ENCODE data around the gene KIF4A. TPM values are rescaled to one million over a fixed set of nuclear protein-coding genes. Genes with fewer than 3 reads are reported as not detected.

KIF4A gene
- total RNA-seq, 2 experiments from 2014 or later: 29.9 to 40.7 TPM

- intact Hi-C loops (cut with micrococcal nuclease; ENCODE audit: unreplicated experiment): no loop called here
- BruUV-seq (replicated peaks): no TSS peak
- Histone ChIP-seq H3K9me2 (ENCODE audit: insufficient read depth, low read length) (no peaks in the 10 kb centered on the region), H3K4me3 (ENCODE audit: low read depth, low read length, poor library complexity, severe bottlenecking) (no peak within 1 kb of the TSS), H3K4me1 (ENCODE audit: insufficient read depth, low read length, poor library complexity, severe bottlenecking) (no peaks in the 10 kb centered on the region), H3K4me2 (ENCODE audit: low read length) (no peak within 1 kb of the TSS), H4K20me1 (ENCODE audit: insufficient read depth, low read length) (no peaks in the 10 kb centered on the region), H3K27ac (ENCODE audit: low read depth, low read length, poor library complexity, severe bottlenecking) (no peak within 1 kb of the TSS), H3K9me3 (ENCODE audit: low read length) (no peaks in the 10 kb centered on the region), H3K79me2 (ENCODE audit: insufficient read depth, low read depth, low read length) (no peaks in the 10 kb centered on the region), H2AFZ (ENCODE audit: low read length) (no peak within 1 kb of the TSS), H3K36me3 (ENCODE audit: insufficient read depth, low read length) (peaks cover 32% of the 10 kb centered on the region)
- no peak for DNase-seq (ENCODE audit: low spot score)
- ChIA-PET CTCF (ENCODE audit: unreplicated experiment) (no interaction called here), POLR2A (interaction anchor here (0.6 to 0.8 kb wide), 2 partner anchors 9 to 627 kb away, joined by 3 read pairs; no protein-coding TSS in a partner anchor)
- TF ChIP-seq EZH2phosphoT487 (IDR thresholded peaks at IDR 0.05; ENCODE audit: borderline replicate concordance, low read depth, low read length) (no peak), CTCF (conservative IDR thresholded peaks at IDR 0.05; ENCODE audit: low read length) (no peak)
Observed at GRCh38 chrX:70422851-70423341, 133.0 kb downstream of the KIF4A start, which contains the start of gene GDPD2. TSS of gene GDPD2 (plus strand) at chrX:70423314. CDS start at chrX:70424985, 1,671 bp downstream.

- intact Hi-C loops (cut with micrococcal nuclease; ENCODE audit: unreplicated experiment): no loop called here
- H3K9me2 ChIP-seq (ENCODE audit: insufficient read depth, low read length): no peaks in the 10 kb centered on the region
- H3K79me2 ChIP-seq (ENCODE audit: insufficient read depth, low read depth, low read length): no peaks in the 10 kb centered on the region
- no peaks in the 10 kb centered on the region for H3K4me1 ChIP-seq (ENCODE audit: insufficient read depth, low read length, poor library complexity, severe bottlenecking)
- DNase-seq (ENCODE audit: low spot score): no peak
- TF ChIP-seq EZH2phosphoT487 (IDR thresholded peaks at IDR 0.05; ENCODE audit: borderline replicate concordance, low read depth, low read length) (no peak), CTCF (conservative IDR thresholded peaks at IDR 0.05; ENCODE audit: low read length) (no peak)
- ChIA-PET CTCF (ENCODE audit: unreplicated experiment) (interaction anchor here (0.5 kb wide), 1 partner anchor 9 kb away, joined by 3 read pairs; no protein-coding TSS in a partner anchor), POLR2A (no interaction called here)
- H4K20me1 ChIP-seq (ENCODE audit: insufficient read depth, low read length): no peaks in the 10 kb centered on the region
- H3K27ac ChIP-seq (ENCODE audit: low read depth, low read length, poor library complexity, severe bottlenecking): no peak overlapping the region
- H3K4me3 ChIP-seq (ENCODE audit: low read depth, low read length, poor library complexity, severe bottlenecking): no peak overlapping the region
- peaks cover 24% of the 10 kb centered on the region for H3K36me3 ChIP-seq (ENCODE audit: insufficient read depth, low read length)
- H3K9me3 ChIP-seq (ENCODE audit: low read length): no peaks in the 10 kb centered on the region
- BruUV-seq (replicated peaks): no TSS peak
- H2AFZ ChIP-seq (ENCODE audit: low read length): no peak overlapping the region
- no peak overlapping the region for H3K4me2 ChIP-seq (ENCODE audit: low read length)
Observed at GRCh38 chrX:70423936-70424675, 134.2 kb downstream of the KIF4A start.

GRCh38 chrX:70424801-70425200, 134.9 kb downstream of the KIF4A start:
- ChIA-PET POLR2A (no interaction called here), CTCF (ENCODE audit: unreplicated experiment) (no interaction called here)
- no peak for TF ChIP-seq CTCF (conservative IDR thresholded peaks at IDR 0.05; ENCODE audit: low read length)
- no peak for TF ChIP-seq EZH2phosphoT487 (IDR thresholded peaks at IDR 0.05; ENCODE audit: borderline replicate concordance, low read depth, low read length)
- Histone ChIP-seq H4K20me1 (ENCODE audit: insufficient read depth, low read length) (no peaks in the 10 kb centered on the region), H3K9me2 (ENCODE audit: insufficient read depth, low read length) (no peaks in the 10 kb centered on the region), H3K9me3 (ENCODE audit: low read length) (no peaks in the 10 kb centered on the region), H3K79me2 (ENCODE audit: insufficient read depth, low read depth, low read length) (no peaks in the 10 kb centered on the region), H3K4me1 (ENCODE audit: insufficient read depth, low read length, poor library complexity, severe bottlenecking) (no peaks in the 10 kb centered on the region), H3K4me2 (ENCODE audit: low read length) (no peak overlapping the region), H3K4me3 (ENCODE audit: low read depth, low read length, poor library complexity, severe bottlenecking) (no peak overlapping the region), H2AFZ (ENCODE audit: low read length) (no peak overlapping the region), H3K36me3 (ENCODE audit: insufficient read depth, low read length) (peaks cover 17% of the 10 kb centered on the region), H3K27ac (ENCODE audit: low read depth, low read length, poor library complexity, severe bottlenecking) (no peak overlapping the region)
- no TSS peak for BruUV-seq (replicated peaks)
- DNase-seq (ENCODE audit: low spot score): no peak
- intact Hi-C loops (cut with micrococcal nuclease; ENCODE audit: unreplicated experiment): no loop called here

All from OCI-LY7 (cell line).